ENCODE results near the gene EIF2B4.
"Not testable (repeated sequence)": the region's sequence is repeated elsewhere in the genome, so short reads cannot be mapped to it uniquely, and the experiment has no call there.

EIF2B4 gene

GRCh38 chr2:27356056-27356381, 14.1 kb downstream of the EIF2B4 start:
- peak overlapping the region; percentile 96 for H3K27ac ChIP-seq (ENCODE audit: low read depth, low read length, severe bottlenecking)
- peaks cover 13% of the 10 kb centered on the region for H3K4me1 ChIP-seq (ENCODE audit: control insufficient read depth, insufficient read depth, low read length, poor library complexity, severe bottlenecking)
- peaks cover 29% of the 10 kb centered on the region for H3K36me3 ChIP-seq (ENCODE audit: control insufficient read depth, insufficient read depth, low read length)
- 0 to 2% methylated on average over 11 to 12 of the region's 12 CpGs for WGBS, 2 experiments (ENCODE audit: insufficient coverage in 2 of 2)
- H3K9me3 ChIP-seq (ENCODE audit: control insufficient read depth, low read length), result peaks cover 11% of the 10 kb centered on the region
- H3K4me3 ChIP-seq (ENCODE audit: extremely low read depth, insufficient read depth, low read length, poor library complexity, severe bottlenecking), result peak overlapping the region; percentile 94

- H3K9me3 ChIP-seq (ENCODE audit: control insufficient read depth, low read length), result peaks cover 11% of the 10 kb centered on the region
- 88 to 93% methylated on average over 5 of the region's 7 CpGs for WGBS, 2 experiments (ENCODE audit: insufficient coverage in 2 of 2)
- no peak overlapping the region for H3K4me3 ChIP-seq (ENCODE audit: extremely low read depth, insufficient read depth, low read length, poor library complexity, severe bottlenecking)
- H3K27ac ChIP-seq (ENCODE audit: low read depth, low read length, severe bottlenecking), result no peak overlapping the region
- peaks cover 13% of the 10 kb centered on the region for H3K4me1 ChIP-seq (ENCODE audit: control insufficient read depth, insufficient read depth, low read length, poor library complexity, severe bottlenecking)
- H3K36me3 ChIP-seq (ENCODE audit: control insufficient read depth, insufficient read depth, low read length), result peaks cover 30% of the 10 kb centered on the region
Measured at GRCh38 chr2:27354597-27354927, 15.6 kb downstream of the EIF2B4 start.

DNA sequence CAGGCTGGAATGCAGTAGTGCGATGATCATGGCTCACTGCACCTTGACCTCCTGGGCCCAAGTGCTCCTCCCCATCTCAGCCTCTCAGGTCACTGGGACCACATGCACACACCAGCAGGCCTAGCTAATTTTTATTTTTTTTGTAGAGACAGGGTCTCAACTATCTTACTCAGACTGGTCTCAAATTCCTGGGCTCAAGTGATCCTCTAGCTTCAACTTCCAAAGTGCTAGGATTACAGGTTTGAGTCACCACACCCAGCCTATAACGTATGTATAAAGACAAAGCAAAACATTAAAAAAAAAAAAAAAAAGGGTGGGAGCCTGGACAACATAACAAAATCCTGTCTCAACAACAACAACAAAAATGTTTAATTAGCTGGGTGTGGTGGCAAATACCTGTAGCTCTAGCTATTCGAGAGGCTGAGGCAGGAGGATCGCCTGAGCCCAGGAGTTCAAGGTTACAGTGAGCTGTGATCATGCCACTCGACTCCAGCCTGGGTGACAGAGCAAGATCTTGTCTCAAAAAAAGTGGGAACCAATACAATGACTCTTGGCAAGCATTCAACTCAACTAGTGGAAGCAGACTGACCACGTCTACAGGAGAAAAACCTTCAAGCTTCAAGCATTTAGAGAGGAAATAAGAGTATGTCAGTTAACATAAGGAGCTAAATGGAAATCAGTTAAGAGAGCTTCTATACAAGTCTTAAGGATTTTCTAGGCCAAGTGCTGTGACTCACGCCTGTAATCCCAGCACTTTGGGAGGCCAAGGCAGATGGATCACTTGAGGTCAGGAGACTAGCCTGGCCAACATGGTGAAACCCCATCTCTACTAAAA, 16.2 kb downstream of the EIF2B4 start:
- peaks cover 13% of the 10 kb centered on the region for H3K4me1 ChIP-seq (ENCODE audit: control insufficient read depth, insufficient read depth, low read length, poor library complexity, severe bottlenecking)
- WGBS, 2 experiments (ENCODE audit: insufficient coverage in 2 of 2), result 88 to 89% methylated on average over 5 to 6 of the region's 7 CpGs
- no peak overlapping the region for H3K27ac ChIP-seq (ENCODE audit: low read depth, low read length, severe bottlenecking)
- no peak overlapping the region for H3K4me3 ChIP-seq (ENCODE audit: extremely low read depth, insufficient read depth, low read length, poor library complexity, severe bottlenecking)
- H3K9me3 ChIP-seq (ENCODE audit: control insufficient read depth, low read length), result peaks cover 11% of the 10 kb centered on the region
- peaks cover 32% of the 10 kb centered on the region for H3K36me3 ChIP-seq (ENCODE audit: control insufficient read depth, insufficient read depth, low read length)

DNA sequence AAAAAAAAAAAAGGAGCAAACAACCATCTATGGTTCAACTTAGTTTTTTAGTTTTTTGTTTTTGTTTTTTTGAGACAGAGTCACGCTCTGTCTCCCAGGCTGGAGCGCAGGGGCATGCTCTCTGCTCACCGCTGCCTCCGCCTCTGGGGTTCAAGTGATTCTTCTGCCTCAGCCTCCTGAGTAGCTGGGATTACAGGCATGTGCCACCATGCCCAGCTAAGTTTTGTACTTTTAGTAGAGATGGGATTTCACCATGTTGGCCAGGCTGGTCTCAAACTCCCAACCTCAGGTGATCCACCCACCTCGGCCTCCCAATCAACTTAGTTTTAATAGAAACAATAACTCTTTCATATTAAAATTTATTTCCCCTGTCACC, 16.8 kb downstream of the EIF2B4 start:
- H3K9me3 ChIP-seq (ENCODE audit: control insufficient read depth, low read length); H3K4me3 ChIP-seq (ENCODE audit: extremely low read depth, insufficient read depth, low read length, poor library complexity, severe bottlenecking); H3K27ac ChIP-seq (ENCODE audit: low read depth, low read length, severe bottlenecking): not testable (repeated sequence)
- peaks cover 13% of the 10 kb centered on the region for H3K4me1 ChIP-seq (ENCODE audit: control insufficient read depth, insufficient read depth, low read length, poor library complexity, severe bottlenecking)
- H3K36me3 ChIP-seq (ENCODE audit: control insufficient read depth, insufficient read depth, low read length), result peaks cover 31% of the 10 kb centered on the region
- 91 to 98% methylated on average over 4 of the region's 5 CpGs for WGBS, 2 experiments (ENCODE audit: insufficient coverage in 2 of 2)

GRCh38 chr2:27351802-27352598, 18.1 kb downstream of the EIF2B4 start:
- H3K36me3 ChIP-seq (ENCODE audit: control insufficient read depth, insufficient read depth, low read length), result peaks cover 41% of the 10 kb centered on the region
- H3K4me1 ChIP-seq (ENCODE audit: control insufficient read depth, insufficient read depth, low read length, poor library complexity, severe bottlenecking), result peaks cover 13% of the 10 kb centered on the region
- no peaks in the 10 kb centered on the region for H3K9me3 ChIP-seq (ENCODE audit: control insufficient read depth, low read length)
- WGBS, 2 experiments (ENCODE audit: insufficient coverage in 2 of 2), result 95% methylated on average over 4 to 6 of the region's 6 CpGs
- H3K27ac ChIP-seq (ENCODE audit: low read depth, low read length, severe bottlenecking), result no peak overlapping the region
- no peak overlapping the region for H3K4me3 ChIP-seq (ENCODE audit: extremely low read depth, insufficient read depth, low read length, poor library complexity, severe bottlenecking)

- Histone ChIP-seq H3K36me3 (ENCODE audit: control insufficient read depth, insufficient read depth, low read length) (peaks cover 47% of the 10 kb centered on the region), H3K9me3 (ENCODE audit: control insufficient read depth, low read length) (no peaks in the 10 kb centered on the region), H3K27ac (ENCODE audit: low read depth, low read length, severe bottlenecking) (no peak overlapping the region), H3K4me1 (ENCODE audit: control insufficient read depth, insufficient read depth, low read length, poor library complexity, severe bottlenecking) (peaks cover 13% of the 10 kb centered on the region), H3K4me3 (ENCODE audit: extremely low read depth, insufficient read depth, low read length, poor library complexity, severe bottlenecking) (no peak overlapping the region)
- 89 to 95% methylated on average over 6 to 7 of the region's 7 CpGs for WGBS, 2 experiments (ENCODE audit: insufficient coverage in 2 of 2)
Measured at GRCh38 chr2:27350106-27350693, 19.9 kb downstream of the EIF2B4 start.

GRCh38 chr2:27347641-27348040, 22.5 kb downstream of the EIF2B4 start:
- H3K4me1 ChIP-seq (ENCODE audit: control insufficient read depth, insufficient read depth, low read length, poor library complexity, severe bottlenecking), result peaks cover 2% of the 10 kb centered on the region
- 92 to 96% methylated on average over 2 of the region's 2 CpGs for WGBS, 2 experiments (ENCODE audit: insufficient coverage in 2 of 2)
- H3K36me3 ChIP-seq (ENCODE audit: control insufficient read depth, insufficient read depth, low read length), result peaks cover 50% of the 10 kb centered on the region
- H3K27ac ChIP-seq (ENCODE audit: low read depth, low read length, severe bottlenecking), result no peak overlapping the region
- H3K9me3 ChIP-seq (ENCODE audit: control insufficient read depth, low read length), result no peaks in the 10 kb centered on the region
- H3K4me3 ChIP-seq (ENCODE audit: extremely low read depth, insufficient read depth, low read length, poor library complexity, severe bottlenecking), result no peak overlapping the region

DNA sequence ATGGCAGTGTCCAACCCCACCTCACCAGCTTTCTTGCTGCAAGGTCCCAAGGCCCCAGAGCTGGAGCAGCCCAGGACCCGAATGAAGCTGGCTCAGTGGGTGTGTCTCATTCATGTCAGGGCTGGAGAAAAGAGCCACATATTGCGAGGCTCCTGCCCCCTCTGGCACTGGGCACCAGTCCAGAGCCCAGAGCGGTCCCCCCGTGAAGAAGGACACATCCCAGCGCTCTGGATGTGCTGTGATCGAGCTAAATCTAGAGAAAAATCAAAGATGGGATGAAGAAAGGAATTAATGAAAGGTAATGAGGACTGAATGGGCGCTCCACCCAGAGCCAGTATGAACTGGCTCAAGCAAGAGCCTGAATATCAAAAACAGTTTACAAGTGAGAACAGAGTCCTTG, 34.0 kb downstream of the EIF2B4 start:
- H3K4me1 ChIP-seq (ENCODE audit: control insufficient read depth, insufficient read depth, low read length, poor library complexity, severe bottlenecking), result no peaks in the 10 kb centered on the region
- H3K9me3 ChIP-seq (ENCODE audit: control insufficient read depth, low read length), result no peaks in the 10 kb centered on the region
- whole genome bisulfite sequencing, 2 experiments (ENCODE audit: insufficient coverage in 2 of 2), result 97 to 100% methylated on average over 7 of the region's 7 CpGs
- no peak overlapping the region for H3K27ac ChIP-seq (ENCODE audit: low read depth, low read length, severe bottlenecking)
- no peak overlapping the region for H3K4me3 ChIP-seq (ENCODE audit: extremely low read depth, insufficient read depth, low read length, poor library complexity, severe bottlenecking)
- H3K36me3 ChIP-seq (ENCODE audit: control insufficient read depth, insufficient read depth, low read length), result peaks cover 95% of the 10 kb centered on the region

GRCh38 chr2:27335311-27335710, 34.8 kb downstream of the EIF2B4 start:
- Histone ChIP-seq H3K27ac (ENCODE audit: low read depth, low read length, severe bottlenecking) (no peak overlapping the region), H3K4me3 (ENCODE audit: extremely low read depth, insufficient read depth, low read length, poor library complexity, severe bottlenecking) (no peak overlapping the region), H3K9me3 (ENCODE audit: control insufficient read depth, low read length) (no peaks in the 10 kb centered on the region), H3K36me3 (ENCODE audit: control insufficient read depth, insufficient read depth, low read length) (peaks cover 95% of the 10 kb centered on the region), H3K4me1 (ENCODE audit: control insufficient read depth, insufficient read depth, low read length, poor library complexity, severe bottlenecking) (no peaks in the 10 kb centered on the region)
- WGBS, 2 experiments (ENCODE audit: insufficient coverage in 2 of 2), result 100% methylated on average over 1 to 2 of the region's 3 CpGs

DNA sequence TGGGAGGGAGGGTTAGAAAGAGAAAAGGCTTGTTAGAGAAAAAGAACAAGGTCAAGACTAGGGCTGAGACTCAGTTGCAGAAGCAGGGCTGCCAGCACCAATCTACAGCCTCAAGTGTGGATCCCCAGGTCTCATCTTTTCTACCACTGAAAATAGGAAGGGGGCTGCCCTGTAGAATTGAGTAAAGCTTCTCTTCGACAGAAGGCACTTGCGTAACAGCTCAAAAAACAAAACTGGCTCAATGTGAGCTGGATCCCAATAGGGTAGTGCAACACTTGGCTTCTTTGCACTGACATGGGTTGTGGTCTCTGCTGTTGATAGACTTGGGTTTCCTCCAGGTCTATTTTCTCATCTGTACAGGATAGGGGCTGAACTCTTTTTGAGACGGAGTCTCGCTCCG, 45.4 kb downstream of the EIF2B4 start:
- H3K36me3 ChIP-seq (ENCODE audit: control insufficient read depth, insufficient read depth, low read length), result peaks cover 33% of the 10 kb centered on the region
- H3K27ac ChIP-seq (ENCODE audit: low read depth, low read length, severe bottlenecking), result no peak overlapping the region
- H3K4me3 ChIP-seq (ENCODE audit: extremely low read depth, insufficient read depth, low read length, poor library complexity, severe bottlenecking), result no peak overlapping the region
- WGBS, 2 experiments (ENCODE audit: insufficient coverage in 2 of 2), result 100% methylated on average over 1 to 3 of the region's 5 CpGs
- peaks cover 17% of the 10 kb centered on the region for H3K4me1 ChIP-seq (ENCODE audit: control insufficient read depth, insufficient read depth, low read length, poor library complexity, severe bottlenecking)
- H3K9me3 ChIP-seq (ENCODE audit: control insufficient read depth, low read length), result no peaks in the 10 kb centered on the region

Data from mesodermal cell (in vitro differentiated cells).